H9 (cell line): ENCODE results near the gene USP9X. TPM values are rescaled to one million over a fixed set of nuclear protein-coding genes. Genes with fewer than 3 reads are reported as not detected.
A peak's percentile ranks its signal among the peaks of the same experiment; 100 is the strongest.

Experiments
- DNase-seq: peaks from one replicate; pipeline ENCODE4 v3.0.0-alpha.2; 2017
- H2AFZ ChIP-seq: one replicate; pipeline ENCODE4 v1.6.1; 2013; ENCODE audit warnings: mild to moderate bottlenecking, low read length, control low read depth, moderate library complexity
- H2AK5ac ChIP-seq: 2 replicates; pipeline ENCODE4 v1.6.1; 2013; ENCODE audit warnings: low read length, control low read depth, mixed read lengths; ENCODE audit not compliant: insufficient read length
- H2BK120ac ChIP-seq: one replicate; pipeline ENCODE4 v1.6.1; 2013; ENCODE audit warnings: low read depth, mild to moderate bottlenecking, low read length, control low read depth, inconsistent platforms; ENCODE audit not compliant: poor library complexity, severe bottlenecking
- H2BK12ac ChIP-seq: 2 replicates; pipeline ENCODE4 v1.6.1; 2013; ENCODE audit warnings: low read length, control low read depth, mixed read lengths, low read depth; ENCODE audit not compliant: insufficient read length
- H2BK15ac ChIP-seq: 2 replicates; pipeline ENCODE4 v1.6.1; 2013; ENCODE audit warnings: low read depth, low read length, control low read depth
- H2BK20ac ChIP-seq: one replicate; pipeline ENCODE4 v1.6.1; 2013; ENCODE audit warnings: low read depth, mild to moderate bottlenecking, low read length, control low read depth, inconsistent platforms; ENCODE audit not compliant: poor library complexity, severe bottlenecking
- H2BK5ac ChIP-seq: 2 replicates; pipeline ENCODE4 v1.6.1; 2013; ENCODE audit warnings: low read length, control low read depth, mixed read lengths; ENCODE audit not compliant: insufficient read length
- H3K14ac ChIP-seq: 2 replicates; pipeline ENCODE4 v1.6.1; 2013; ENCODE audit warnings: low read length, control low read depth; ENCODE audit not compliant: insufficient read depth
- H3K18ac ChIP-seq: 2 replicates; pipeline ENCODE4 v1.6.1; 2013; ENCODE audit warnings: low read depth, mild to moderate bottlenecking, mixed read lengths, low read length, control low read depth; ENCODE audit not compliant: insufficient read length
- H3K23ac ChIP-seq: 2 replicates; pipeline ENCODE4 v1.6.1; 2013; ENCODE audit warnings: low read length, control low read depth, mixed read lengths, low read depth; ENCODE audit not compliant: insufficient read length
- H3K23me2 ChIP-seq: 2 replicates; pipeline ENCODE4 v1.6.1; 2013; ENCODE audit warnings: low read depth, mild to moderate bottlenecking, mixed read lengths, low read length, control low read depth; ENCODE audit not compliant: insufficient read length, poor library complexity, severe bottlenecking
- H3K27ac ChIP-seq: 2 replicates; pipeline ENCODE4 v1.5.1; 2013; ENCODE audit warnings: low read length, control low read depth, mixed read lengths, low read depth; ENCODE audit not compliant: insufficient read length
- H3K27me3 ChIP-seq: 2 replicates; pipeline ENCODE4 v1.6.1; 2013; ENCODE audit warnings: low read length, control low read depth, inconsistent platforms; ENCODE audit not compliant: insufficient read depth
- H3K4ac ChIP-seq: 2 replicates; pipeline ENCODE4 v1.6.1; 2013; ENCODE audit warnings: low read depth, mild to moderate bottlenecking, control low read depth, inconsistent platforms, low read length, moderate library complexity
- H3K4me1 ChIP-seq: 2 replicates; pipeline ENCODE4 v1.6.1; 2013; ENCODE audit warnings: low read length, control low read depth, inconsistent platforms; ENCODE audit not compliant: insufficient read depth
- H3K4me2 ChIP-seq: 2 replicates; pipeline ENCODE4 v1.6.1; 2013; ENCODE audit warnings: low read length, control low read depth, mixed read lengths; ENCODE audit not compliant: insufficient read length, insufficient read depth
- H3K56ac ChIP-seq: 2 replicates; pipeline ENCODE4 v1.6.1; 2013; ENCODE audit warnings: low read depth, mild to moderate bottlenecking, mixed read lengths, low read length, control low read depth; ENCODE audit not compliant: insufficient read length
- H3K79me1 ChIP-seq: 2 replicates; pipeline ENCODE4 v1.6.1; 2013; ENCODE audit warnings: low read depth, mild to moderate bottlenecking, moderate library complexity, low read length, control low read depth, inconsistent platforms; ENCODE audit not compliant: insufficient read depth, poor library complexity, severe bottlenecking
- H3K79me2 ChIP-seq: 2 replicates; pipeline ENCODE4 v1.6.1; 2013; ENCODE audit warnings: low read length, control low read depth, inconsistent platforms; ENCODE audit not compliant: insufficient read depth
- H3K9ac ChIP-seq: 2 replicates; pipeline ENCODE4 v1.6.1; 2013; ENCODE audit warnings: low read length, control low read depth, mixed read lengths; ENCODE audit not compliant: insufficient read length; ENCODE audit errors: extremely low read depth
- H3K9me3 ChIP-seq: one replicate; pipeline ENCODE4 v1.6.1; 2013; ENCODE audit warnings: low read depth, low read length, inconsistent platforms; ENCODE audit not compliant: control insufficient read depth
- H3T11ph ChIP-seq: one replicate; pipeline ENCODE4 v1.6.1; 2013; ENCODE audit warnings: mild to moderate bottlenecking, low read length, control low read depth, inconsistent platforms
- H4K20me1 ChIP-seq: one replicate; pipeline ENCODE4 v1.6.1; 2013; ENCODE audit not compliant: control insufficient read depth, insufficient read length, insufficient read depth
- H4K5ac ChIP-seq: 2 replicates; pipeline ENCODE4 v1.6.1; 2013; ENCODE audit warnings: low read depth, mild to moderate bottlenecking, mixed read lengths, low read length, control low read depth; ENCODE audit not compliant: insufficient read length
- H4K8ac ChIP-seq: replicated peaks from 2 replicates; pipeline ENCODE4 v1.6.1; 2013; ENCODE audit warnings: low read length, control low read depth, mixed read lengths, low read depth; ENCODE audit not compliant: insufficient read length
- H4K91ac ChIP-seq: 2 replicates; pipeline ENCODE4 v1.6.1; 2013; ENCODE audit warnings: low read depth, mild to moderate bottlenecking, moderate library complexity, mixed read lengths, low read length, control low read depth; ENCODE audit not compliant: insufficient read length
- H3K27ac Mint-ChIP-seq, 3 experiments: 2 replicates in 2 of 3; 3 replicates in 1 of 3; pipeline ENCODE4 v1.8.0; 2020 to 2021; ENCODE audit warnings: mixed read lengths in 3 of 3, mild to moderate bottlenecking in 1 of 3, moderate library complexity in 1 of 3
- H3K27me3 Mint-ChIP-seq: 2 replicates; pipeline ENCODE4 v1.8.0; 2021; ENCODE audit warnings: low read depth, mild to moderate bottlenecking, moderate library complexity, mixed read lengths
- H3K36me3 Mint-ChIP-seq, 3 experiments: 2 replicates in 2 of 3; 3 replicates in 1 of 3; pipeline ENCODE4 v1.8.0; 2020 to 2021; ENCODE audit warnings: low read depth in 3 of 3, mixed read lengths in 3 of 3; ENCODE audit not compliant: insufficient read depth in 1 of 3
- H3K4me1 Mint-ChIP-seq, 2 experiments: 2 replicates each; pipeline ENCODE4 v1.8.0; 2020; ENCODE audit warnings: mixed read lengths in 2 of 2
- H3K4me3 Mint-ChIP-seq, 2 experiments: 2 replicates in 1 of 2; 3 replicates in 1 of 2; pipeline ENCODE4 v1.8.0; 2020 to 2021; ENCODE audit warnings: mild to moderate bottlenecking in 2 of 2, mixed read lengths in 2 of 2, moderate library complexity in 1 of 2
- H3K9me3 Mint-ChIP-seq, 2 experiments: 2 replicates in 1 of 2; 3 replicates in 1 of 2; pipeline ENCODE4 v1.8.0; 2020; ENCODE audit warnings: mild to moderate bottlenecking in 2 of 2, mixed read lengths in 2 of 2, moderate library complexity in 1 of 2
- CTCF ChIP-seq: fragments of 200-600 bp; sonication (generic); conservative IDR thresholded peaks from 3 replicates; pipeline ENCODE4 v1.8.0; 2021; ENCODE audit warnings: antibody characterized with exemption, mild to moderate bottlenecking
- WGBS: extraction: QIAGEN DNeasy Blood & Tissue Kit; methylation state at CpG from one replicate; pipeline ENCODE4 v1.1.7; 2013; ENCODE audit warnings: missing lambda C conversion rate, low lambda C conversion rate, mixed read lengths; ENCODE audit not compliant: insufficient read length; ENCODE audit errors: extremely low coverage; 5-methylcytosine and 5-hydroxymethylcytosine counted together
- total RNA-seq: library from RNA; stranded (reverse); gene quantifications from 2 replicates; pipeline ENCODE4 v1.2.1, GENCODE V29; 2021

The USP9X gene
- total RNA-seq, 1 experiment from 2014 or later, result 284 TPM

GRCh38 chrX:41153957-41154356 is 68.7 kb downstream of the USP9X start:
- H3K27ac Mint-ChIP-seq, result peak overlapping the region in 1 of 3 experiments; percentile 37; a peak in 1 of 7 replicates

More at GRCh38 chrX:41153957-41154356, 68.7 kb downstream of the USP9X start:
- Mint-ChIP-seq H3K9me3 (peaks cover 40 to 44% of the 10 kb centered on the region in 2 experiments), H3K27me3 (no peaks in the 10 kb centered on the region), H3K4me3 (no peak overlapping the region), H3K36me3 (peaks cover 22 to 86% (median 75%) of the 10 kb centered on the region in 3 experiments), H3K4me1 (peaks cover 0 to 14% of the 10 kb centered on the region in 2 experiments; a peak in 2 of 4 replicates)
- H2BK5ac ChIP-seq, result no peak overlapping the region
- no peak overlapping the region for H3T11ph ChIP-seq
- peaks cover 2% of the 10 kb centered on the region for H3K79me1 ChIP-seq
- no peaks in the 10 kb centered on the region for H3K4me1 ChIP-seq
- no peaks in the 10 kb centered on the region for H4K20me1 ChIP-seq
- WGBS, result no CpG with 5 or more reads among the region's 2 CpGs
- no peaks in the 10 kb centered on the region for H3K23me2 ChIP-seq
- H2BK20ac ChIP-seq, result no peak overlapping the region
- no peak overlapping the region for H2AK5ac ChIP-seq
- H3K4ac ChIP-seq, result no peak overlapping the region
- TF ChIP-seq CTCF, result no peak
- H4K8ac ChIP-seq, result no peak overlapping the region
- H3K79me2 ChIP-seq, result no peaks in the 10 kb centered on the region
- H3K18ac ChIP-seq, result no peak overlapping the region
- H3K9ac ChIP-seq, result no peak overlapping the region
- no peak overlapping the region for H4K91ac ChIP-seq
- H3K14ac ChIP-seq, result no peak overlapping the region
- H3K4me2 ChIP-seq, result no peak overlapping the region
- H3K23ac ChIP-seq, result no peak overlapping the region
- H3K27ac ChIP-seq, result no peak overlapping the region
- no peak overlapping the region for H2BK15ac ChIP-seq
- H3K27me3 ChIP-seq, result no peaks in the 10 kb centered on the region
- H2AFZ ChIP-seq, result no peak overlapping the region
- H2BK120ac ChIP-seq, result no peak overlapping the region
- no peak overlapping the region for H3K56ac ChIP-seq
- no peak overlapping the region for H4K5ac ChIP-seq
- no peak for DNase-seq
- no peaks in the 10 kb centered on the region for H3K9me3 ChIP-seq
- no peak overlapping the region for H2BK12ac ChIP-seq
